ENCODE results near the gene SMAD2.

DNA sequence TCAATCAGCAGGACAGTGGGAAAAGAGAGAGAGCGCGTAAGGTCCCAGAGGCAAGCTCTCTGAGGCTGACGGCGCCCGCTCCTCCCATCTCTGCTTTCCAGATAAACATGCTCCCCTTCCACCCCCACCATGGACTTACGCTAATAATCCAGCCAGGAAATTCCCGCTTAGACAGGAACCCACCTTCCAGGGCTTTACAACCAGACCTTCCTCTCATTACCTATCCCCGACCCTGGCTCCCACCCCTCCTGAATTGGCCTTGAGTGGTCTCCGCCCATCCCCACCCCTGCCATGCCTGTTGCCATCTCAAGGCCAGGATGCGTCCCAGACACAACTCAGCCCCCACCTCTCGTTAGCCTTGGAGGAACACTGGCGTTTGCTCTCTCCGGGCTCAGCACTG lies 131.1 kb downstream of the SMAD2 start:
- TF ChIP-seq, protein P1, sequence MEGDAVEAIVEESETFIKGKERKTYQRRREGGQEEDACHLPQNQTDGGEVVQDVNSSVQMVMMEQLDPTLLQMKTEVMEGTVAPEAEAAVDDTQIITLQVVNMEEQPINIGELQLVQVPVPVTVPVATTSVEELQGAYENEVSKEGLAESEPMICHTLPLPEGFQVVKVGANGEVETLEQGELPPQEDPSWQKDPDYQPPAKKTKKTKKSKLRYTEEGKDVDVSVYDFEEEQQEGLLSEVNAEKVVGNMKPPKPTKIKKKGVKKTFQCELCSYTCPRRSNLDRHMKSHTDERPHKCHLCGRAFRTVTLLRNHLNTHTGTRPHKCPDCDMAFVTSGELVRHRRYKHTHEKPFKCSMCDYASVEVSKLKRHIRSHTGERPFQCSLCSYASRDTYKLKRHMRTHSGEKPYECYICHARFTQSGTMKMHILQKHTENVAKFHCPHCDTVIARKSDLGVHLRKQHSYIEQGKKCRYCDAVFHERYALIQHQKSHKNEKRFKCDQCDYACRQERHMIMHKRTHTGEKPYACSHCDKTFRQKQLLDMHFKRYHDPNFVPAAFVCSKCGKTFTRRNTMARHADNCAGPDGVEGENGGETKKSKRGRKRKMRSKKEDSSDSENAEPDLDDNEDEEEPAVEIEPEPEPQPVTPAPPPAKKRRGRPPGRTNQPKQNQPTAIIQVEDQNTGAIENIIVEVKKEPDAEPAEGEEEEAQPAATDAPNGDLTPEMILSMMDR (IDR thresholded peaks at IDR 0.05): no peak
- TF ChIP-seq POLR2AphosphoS5 (IDR thresholded peaks at IDR 0.05; ENCODE audit: insufficient read depth in 1 of 2, low read depth in 1 of 2): no peak
